HEK293 (cell line): ENCODE measurements around the gene FAM83D.

Experiments used
- CTCF ChIA-PET: fragments of 350-600 bp; formaldehyde crosslinking; extraction: SDS; loops from one replicate; lab custom pipeline; 2021; ENCODE audit warnings: antibody characterized with exemption; lab: Yijun Ruan, JAX
- POLR2A ChIA-PET: fragments of 300-600 bp; formaldehyde crosslinking; extraction: SDS; loops from one replicate; lab custom pipeline; 2020; ENCODE audit warnings: antibody characterized with exemption, inconsistent platforms; lab: Yijun Ruan, JAX
- H3K27ac ChIP-seq: fragments of 200-500 bp; sonication (Bioruptor generic); 2 replicates; pipeline ENCODE4 v1.5.1; 2014; ENCODE audit warnings: low read depth, low read length, control low read depth, inconsistent platforms; ENCODE audit errors: extremely low read depth
- H3K36me3 ChIP-seq, 2 experiments: fragments of 200-500 bp in 1 of 2; sonication (Bioruptor generic) in 1 of 2; 1 replicate in 1 of 2; 2 replicates in 1 of 2; pipeline ENCODE4 v1.5.1; 2014 to 2017; ENCODE audit warnings: inconsistent platforms in 2 of 2, low read length in 2 of 2; ENCODE audit not compliant: control insufficient read depth in 2 of 2, insufficient read depth in 1 of 2
- H3K4me1 ChIP-seq: fragments of 200-500 bp; sonication (Bioruptor generic); 2 replicates; pipeline ENCODE4 v1.5.1; 2014; ENCODE audit warnings: mild to moderate bottlenecking, low read length, inconsistent platforms; ENCODE audit not compliant: control insufficient read depth, insufficient read depth
- H3K4me3 ChIP-seq: 2 replicates; pipeline ENCODE4 v1.5.1; 2011; ENCODE audit warnings: low read depth, mild to moderate bottlenecking, control low read depth, low read length, moderate library complexity
- H3K9me3 ChIP-seq: fragments of 200-500 bp; sonication (Bioruptor generic); 2 replicates; pipeline ENCODE4 v1.5.1; 2014; ENCODE audit warnings: low read depth, low read length, inconsistent platforms; ENCODE audit not compliant: control insufficient read depth, insufficient read depth
- BCL6B ChIP-seq: fragments of 450-650 bp; formaldehyde crosslinking; IDR thresholded peaks from 2 replicates; pipeline ENCODE4 v1.5.1; 2017; ENCODE audit warnings: missing biosample characterization, missing genetic modification characterization
- HOXD13 ChIP-seq: sonication (generic); formaldehyde crosslinking; IDR thresholded peaks from 2 replicates; pipeline ENCODE4 v1.8.0; 2022; ENCODE audit warnings: missing genetic modification reagents, borderline replicate concordance
- KLF16 ChIP-seq: fragments of 450-650 bp; formaldehyde crosslinking; IDR thresholded peaks from 2 replicates; pipeline ENCODE4 v1.5.1; 2017; ENCODE audit warnings: missing biosample characterization, missing genetic modification characterization
- KLF7 ChIP-seq: fragments of 450-650 bp; formaldehyde crosslinking; IDR thresholded peaks from 2 replicates; pipeline ENCODE4 v1.5.1; 2016; ENCODE audit warnings: missing biosample characterization, missing genetic modification characterization, borderline replicate concordance
- PRDM10 ChIP-seq: fragments of 450-650 bp; formaldehyde crosslinking; IDR thresholded peaks from 2 replicates; pipeline ENCODE4 v1.5.1; 2016; ENCODE audit warnings: missing biosample characterization, missing genetic modification characterization
- TCF7L2 ChIP-seq: IDR thresholded peaks from 2 replicates; pipeline ENCODE4 v1.6.1; 2011; ENCODE audit warnings: low read depth, mild to moderate bottlenecking, inconsistent platforms, low read length, moderate library complexity, borderline replicate concordance
- YY1 ChIP-seq: fragments of 450-650 bp; formaldehyde crosslinking; IDR thresholded peaks from 2 replicates; pipeline ENCODE4 v1.5.1; 2018; ENCODE audit warnings: missing biosample characterization, missing genetic modification characterization
- ZBTB17 ChIP-seq: fragments of 450-650 bp; formaldehyde crosslinking; IDR thresholded peaks from 2 replicates; pipeline ENCODE4 v1.5.1; 2016; ENCODE audit warnings: missing biosample characterization, missing genetic modification characterization
- ZBTB8A ChIP-seq: fragments of 450-650 bp; formaldehyde crosslinking; IDR thresholded peaks from 2 replicates; pipeline ENCODE4 v1.5.1; 2016; ENCODE audit warnings: missing biosample characterization, missing genetic modification characterization
- ZEB2 ChIP-seq: fragments of 450-650 bp; formaldehyde crosslinking; IDR thresholded peaks from 2 replicates; pipeline ENCODE4 v1.5.1; 2016; ENCODE audit warnings: missing biosample characterization, missing genetic modification characterization
- ZIC2 ChIP-seq: fragments of 450-650 bp; formaldehyde crosslinking; IDR thresholded peaks from 2 replicates; pipeline ENCODE4 v1.5.1; 2016; ENCODE audit warnings: missing biosample characterization, missing genetic modification characterization
- ZNF121 ChIP-seq: fragments of 450-650 bp; formaldehyde crosslinking; IDR thresholded peaks from 2 replicates; pipeline ENCODE4 v1.5.1; 2016; ENCODE audit warnings: missing biosample characterization, missing genetic modification characterization
- ZNF202 ChIP-seq: fragments of 450-650 bp; formaldehyde crosslinking; IDR thresholded peaks from 2 replicates; pipeline ENCODE4 v1.5.1; 2016; ENCODE audit warnings: missing biosample characterization, missing genetic modification characterization, borderline replicate concordance
- ZNF223 ChIP-seq: fragments of 450-650 bp; formaldehyde crosslinking; IDR thresholded peaks from 2 replicates; pipeline ENCODE4 v1.5.1; 2016; ENCODE audit warnings: missing biosample characterization, missing genetic modification characterization
- ZNF23 ChIP-seq: fragments of 450-650 bp; formaldehyde crosslinking; IDR thresholded peaks from 2 replicates; pipeline ENCODE4 v1.5.1; 2016; ENCODE audit warnings: missing biosample characterization, missing genetic modification characterization, borderline replicate concordance
- ZNF292 ChIP-seq: fragments of 450-650 bp; formaldehyde crosslinking; IDR thresholded peaks from 2 replicates; pipeline ENCODE4 v1.5.1; 2016; ENCODE audit warnings: low read depth, missing biosample characterization, missing genetic modification characterization, borderline replicate concordance
- ZNF37A ChIP-seq: fragments of 450-650 bp; IDR thresholded peaks from 2 replicates; pipeline ENCODE4 v1.5.1; 2018; ENCODE audit warnings: missing biosample characterization, missing genetic modification characterization
- ZNF426 ChIP-seq: fragments of 450-650 bp; formaldehyde crosslinking; IDR thresholded peaks from 2 replicates; pipeline ENCODE4 v1.5.1; 2017; ENCODE audit warnings: missing biosample characterization, missing genetic modification characterization, mild to moderate bottlenecking, inconsistent platforms, moderate library complexity
- ZNF48 ChIP-seq: fragments of 450-650 bp; formaldehyde crosslinking; IDR thresholded peaks from 2 replicates; pipeline ENCODE4 v1.5.1; 2016; ENCODE audit warnings: missing biosample characterization, missing genetic modification characterization
- ZNF548 ChIP-seq: fragments of 450-650 bp; formaldehyde crosslinking; IDR thresholded peaks from 2 replicates; pipeline ENCODE4 v1.5.1; 2016; ENCODE audit warnings: missing biosample characterization, missing genetic modification characterization
- ZNF560 ChIP-seq: fragments of 450-650 bp; formaldehyde crosslinking; IDR thresholded peaks from 2 replicates; pipeline ENCODE4 v1.5.1; 2017; ENCODE audit warnings: missing biosample characterization, missing genetic modification characterization, borderline replicate concordance
- ZNF585B ChIP-seq: fragments of 450-650 bp; formaldehyde crosslinking; IDR thresholded peaks from 2 replicates; pipeline ENCODE4 v1.5.1; 2016; ENCODE audit warnings: missing biosample characterization, missing genetic modification characterization
- ZNF621 ChIP-seq: fragments of 450-650 bp; formaldehyde crosslinking; IDR thresholded peaks from 2 replicates; pipeline ENCODE4 v1.5.1; 2017; ENCODE audit warnings: missing biosample characterization, missing genetic modification characterization
- ZNF639 ChIP-seq: fragments of 450-650 bp; formaldehyde crosslinking; IDR thresholded peaks from 2 replicates; pipeline ENCODE4 v1.5.1; 2016; ENCODE audit warnings: missing biosample characterization, missing genetic modification characterization
- ZNF645 ChIP-seq: fragments of 450-650 bp; formaldehyde crosslinking; IDR thresholded peaks from 2 replicates; pipeline ENCODE4; 2016; ENCODE audit warnings: missing biosample characterization, missing genetic modification characterization
- ZNF792 ChIP-seq: fragments of 450-650 bp; formaldehyde crosslinking; IDR thresholded peaks from 2 replicates; pipeline ENCODE4 v1.5.1; 2016; ENCODE audit warnings: missing biosample characterization, missing genetic modification characterization
- ZSCAN5A ChIP-seq: fragments of 450-650 bp; formaldehyde crosslinking; IDR thresholded peaks from 2 replicates; pipeline ENCODE4 v1.5.1; 2016; ENCODE audit warnings: missing biosample characterization, missing genetic modification characterization

The FAM83D gene

GRCh38 chr20:38917657-38918056 is 8.6 kb upstream of the FAM83D start:
- no peak overlapping the region for H3K27ac ChIP-seq
- ChIA-PET POLR2A (no interaction called here), CTCF (interaction anchor here (0.6 to 1.9 kb wide), 3 partner anchors 8 to 127 kb away, joined by 3 to 11 read pairs (median 4); partner anchors contain the start of gene FAM83D)
- H3K36me3 ChIP-seq: no peaks in the 10 kb centered on the region
- no peaks in the 10 kb centered on the region for H3K9me3 ChIP-seq
- H3K4me3 ChIP-seq: no peak overlapping the region
- no peaks in the 10 kb centered on the region for H3K4me1 ChIP-seq
- TF ChIP-seq ZNF202 (no peak), ZNF223 (tag by site-specific recombination) (no peak), PRDM10 (no peak), ZNF792 (tag by site-specific recombination) (no peak), ZNF48 (tag by site-specific recombination) (no peak), KLF7 (tag by site-specific recombination) (no peak), ZNF292 (tag by site-specific recombination) (no peak), BCL6B (tag by site-specific recombination) (no peak), YY1 (tag by site-specific recombination) (no peak), ZNF639 (tag by site-specific recombination) (no peak), ZNF560 (tag by site-specific recombination) (no peak), ZSCAN5A (tag by site-specific recombination) (no peak), ZIC2 (tag by site-specific recombination) (no peak), HOXD13 (CRISPR knock-in tag) (no peak), ZBTB17 (no peak), ZNF426 (tag by site-specific recombination) (no peak), ZNF121 (tag by site-specific recombination) (no peak), ZNF548 (no peak)

- ChIA-PET POLR2A (no interaction called here), CTCF (no interaction called here)
- Histone ChIP-seq H3K4me1 (no peaks in the 10 kb centered on the region), H3K36me3 (no peaks in the 10 kb centered on the region), H3K27ac (no peak overlapping the region), H3K9me3 (no peaks in the 10 kb centered on the region), H3K4me3 (no peak overlapping the region)
- no peak for TF ChIP-seq KLF16 (tag by site-specific recombination)
- TF ChIP-seq TCF7L2: no peak
- no peak for TF ChIP-seq ZBTB8A (tag by site-specific recombination)
- TF ChIP-seq ZEB2 (tag by site-specific recombination): no peak
- no peak for TF ChIP-seq ZNF585B (tag by site-specific recombination)
- TF ChIP-seq ZNF37A (tag by site-specific recombination): no peak
- no peak for TF ChIP-seq ZNF23 (tag by site-specific recombination)
- TF ChIP-seq ZNF621 (tag by site-specific recombination): no peak
- no peak for TF ChIP-seq ZNF645 (tag by site-specific recombination)
Observed at GRCh38 chr20:38918172-38918571, 8.0 kb upstream of the FAM83D start.
